Measurements from ENCODE around the gene TRIM41.
"Not testable (repeated sequence)": the region's sequence is repeated elsewhere in the genome, so short reads cannot be mapped to it uniquely, and the experiment has no call there.

The TRIM41 gene

DNA sequence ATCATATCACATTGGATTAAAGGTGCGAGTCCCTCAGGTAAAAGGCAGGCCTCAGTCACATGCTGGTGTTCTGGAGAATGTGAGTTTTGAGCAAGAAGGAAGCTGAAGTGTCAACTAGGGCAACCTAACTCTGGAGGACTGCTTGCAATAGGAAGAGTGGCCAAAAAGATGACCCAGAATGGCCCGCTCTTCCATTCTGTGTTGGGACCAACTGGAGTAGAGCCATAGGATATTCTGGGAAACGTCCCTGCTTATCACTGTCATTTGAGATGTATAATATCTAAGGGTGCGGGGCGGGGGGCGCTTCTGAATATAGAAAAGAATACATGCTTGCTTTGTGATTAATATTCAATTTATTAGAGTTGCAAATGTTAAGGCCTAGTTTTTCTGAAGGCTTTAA lies 11.0 kb upstream of the TRIM41 start:
- DNase-seq: no peak

DNA sequence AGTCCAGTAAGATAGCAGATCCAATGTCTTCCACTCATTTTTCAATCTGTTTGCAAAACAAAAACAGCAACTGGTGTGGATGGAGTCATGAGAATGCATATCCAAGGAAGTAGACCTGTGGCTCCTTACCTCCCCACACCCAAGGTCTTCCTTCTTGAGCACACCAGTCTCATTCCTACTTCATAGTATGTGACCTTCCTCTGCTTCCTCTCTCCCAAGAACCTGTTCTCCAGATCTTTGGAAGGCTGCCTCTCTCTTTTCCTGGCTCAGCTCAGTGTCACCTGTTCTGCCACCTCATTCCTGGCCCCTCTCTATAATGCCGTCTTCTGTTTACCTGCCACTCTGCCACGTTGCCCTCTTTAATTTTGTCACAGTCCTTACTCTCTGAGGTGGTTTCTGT lies 10.1 kb upstream of the TRIM41 start:
- DNase-seq: no peak

DNA sequence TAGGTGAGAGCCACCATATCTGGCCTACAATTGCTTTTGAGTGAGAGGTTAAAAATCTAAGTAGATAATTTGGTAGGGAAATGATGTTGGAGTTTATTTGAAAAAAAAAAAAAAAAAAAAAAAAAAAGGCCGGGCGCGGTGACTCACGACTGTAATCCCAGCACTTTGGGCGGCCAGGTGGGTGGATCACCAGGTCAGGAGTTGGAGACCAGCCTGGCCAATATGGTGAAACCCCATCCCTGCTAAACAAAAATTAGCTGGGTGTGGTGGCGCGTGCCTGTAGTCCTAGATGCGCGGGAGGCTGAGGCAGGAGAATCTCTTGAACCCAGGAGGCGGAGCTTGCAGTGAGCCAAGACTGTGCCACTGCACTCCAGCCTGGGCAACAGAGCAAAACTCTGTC lies 8.8 kb upstream of the TRIM41 start:
- DNase-seq: not testable (repeated sequence)

- DNase-seq: no peak
These were observed 6.8 kb upstream of the TRIM41 start for GRCh38 chr5:181215997-181216989.

DNA sequence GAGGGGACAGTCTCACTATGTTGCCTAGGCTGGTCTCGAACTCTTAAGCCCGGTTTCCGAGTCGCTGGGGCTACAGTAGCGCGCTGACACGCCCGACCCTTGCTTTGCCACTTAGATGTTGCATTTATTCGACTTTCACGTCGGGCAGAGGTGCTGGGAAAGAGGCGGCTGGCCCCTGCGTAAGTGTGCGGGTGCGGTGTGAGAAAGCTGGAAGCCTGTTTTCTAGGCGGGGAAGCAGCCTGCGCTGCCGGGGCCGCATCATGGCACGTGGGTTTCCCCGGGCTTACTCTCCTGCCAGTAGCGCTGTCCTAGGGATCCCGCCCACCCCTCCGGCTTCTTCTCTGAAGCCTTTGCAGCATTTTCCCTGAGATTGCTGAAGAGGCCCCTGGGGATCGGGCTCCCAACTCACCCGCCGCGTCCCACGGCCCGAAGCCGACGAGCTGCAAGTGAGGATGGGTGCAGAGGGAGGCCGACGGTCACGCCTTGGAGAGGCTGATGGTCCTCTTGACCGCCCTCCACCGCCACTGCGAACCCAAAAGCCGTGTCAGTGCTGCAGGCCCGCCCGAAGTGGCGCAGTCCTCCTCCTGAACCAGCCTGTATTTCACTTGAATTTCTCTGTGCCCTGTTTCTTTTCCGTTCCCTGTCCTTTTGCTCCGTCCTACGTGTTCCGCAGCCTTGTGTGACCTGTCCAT lies 5.8 kb upstream of the TRIM41 start:
- no peak for DNase-seq

DNA sequence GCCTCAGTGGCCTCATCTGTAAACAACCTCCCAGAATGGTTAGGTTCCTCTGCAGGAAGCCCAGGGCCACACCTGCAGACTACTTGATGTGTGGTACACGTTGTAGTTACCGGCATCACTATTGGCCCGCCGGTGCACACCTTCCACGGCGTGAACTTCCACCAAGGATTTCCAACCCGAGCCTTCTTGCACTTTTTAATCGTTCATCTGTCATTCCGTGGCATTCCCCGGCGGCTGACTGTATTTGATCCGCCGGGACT lies 5.3 kb upstream of the TRIM41 start:
- DNase-seq: no peak

GRCh38 chr5:181218795-181219124 lies 4.3 kb upstream of the TRIM41 start:
- no peak for DNase-seq

- no peak for DNase-seq
These were observed 3.6 kb upstream of the TRIM41 start for GRCh38 chr5:181219262-181220177.

GRCh38 chr5:181220178-181220515 lies 2.9 kb upstream of the TRIM41 start:
- DNase-seq: no peak

GRCh38 chr5:181221105-181221791 lies 1.8 kb upstream of the TRIM41 start:
- no peak for DNase-seq

- no peak for DNase-seq
These were observed 1.1 kb upstream of the TRIM41 start for GRCh38 chr5:181221792-181222629.

DNA sequence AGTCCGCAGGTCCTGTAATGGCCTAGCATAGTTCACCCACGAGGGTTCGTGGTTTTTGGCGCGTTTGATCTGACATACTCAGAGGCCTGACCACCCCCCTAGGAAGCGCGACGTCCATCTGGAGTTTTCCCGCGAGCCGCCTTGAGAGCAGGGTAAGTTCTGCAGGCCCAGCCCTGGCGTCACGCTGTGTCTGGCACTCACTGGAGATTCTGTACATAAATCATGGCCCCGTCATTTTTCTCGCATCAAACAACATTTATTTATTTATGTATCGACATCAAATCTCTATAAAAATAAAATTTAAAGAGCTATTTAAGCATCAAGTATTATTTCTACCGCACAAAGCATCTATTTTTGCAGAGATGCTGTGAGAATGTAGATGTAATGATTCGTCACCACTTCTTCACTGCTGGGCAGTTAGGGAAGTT lies 437 bp upstream of the TRIM41 start:
- no peak for DNase-seq

DNA sequence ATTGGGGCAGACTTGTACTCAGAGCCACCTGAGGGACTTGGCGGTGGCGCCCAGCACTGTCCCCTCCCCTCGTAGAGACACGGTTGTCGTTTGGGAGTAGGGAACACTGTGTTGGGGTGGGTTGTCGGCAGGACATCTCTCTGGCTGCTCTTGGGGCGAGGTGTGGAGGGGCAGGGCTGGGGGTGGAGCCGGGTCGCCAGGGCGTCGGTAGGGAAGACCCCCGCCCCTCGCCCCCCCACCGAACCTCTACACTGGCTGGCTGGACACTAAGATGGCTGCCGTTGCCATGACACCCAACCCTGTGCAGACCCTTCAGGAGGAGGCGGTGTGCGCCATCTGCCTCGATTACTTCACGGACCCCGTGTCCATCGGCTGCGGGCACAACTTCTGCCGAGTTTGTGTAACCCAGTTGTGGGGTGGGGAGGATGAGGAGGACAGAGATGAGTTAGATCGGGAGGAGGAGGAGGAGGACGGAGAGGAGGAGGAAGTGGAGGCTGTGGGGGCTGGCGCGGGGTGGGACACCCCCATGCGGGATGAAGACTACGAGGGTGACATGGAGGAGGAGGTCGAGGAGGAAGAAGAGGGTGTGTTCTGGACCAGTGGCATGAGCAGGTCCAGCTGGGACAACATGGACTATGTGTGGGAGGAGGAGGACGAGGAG lies 778 bp downstream of the TRIM41 start:
- no peak for DNase-seq

GRCh38 chr5:181224390-181225229 lies 1.5 kb downstream of the TRIM41 start:
- DNase-seq: no peak

DNA sequence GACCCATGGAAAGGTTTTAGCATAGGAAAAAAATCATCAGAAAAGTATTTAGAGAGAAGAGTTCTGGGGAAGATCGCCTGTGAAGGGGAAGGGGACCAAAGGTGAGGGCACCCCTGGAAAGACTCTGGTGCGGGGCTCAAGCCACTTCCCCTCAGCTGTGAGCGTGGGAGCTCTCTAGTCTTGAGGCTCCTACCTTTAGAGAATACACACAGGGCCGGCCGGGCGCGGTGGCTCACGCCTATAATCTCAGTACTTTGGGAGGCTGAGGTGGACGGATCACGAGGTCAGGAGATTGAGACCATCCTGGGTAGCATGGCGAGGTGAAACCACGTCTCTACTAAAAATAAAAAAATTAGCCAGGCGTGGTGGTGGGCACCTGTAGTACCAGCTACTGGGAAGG lies 6.9 kb downstream of the TRIM41 start:
- DNase-seq: no peak

DNA sequence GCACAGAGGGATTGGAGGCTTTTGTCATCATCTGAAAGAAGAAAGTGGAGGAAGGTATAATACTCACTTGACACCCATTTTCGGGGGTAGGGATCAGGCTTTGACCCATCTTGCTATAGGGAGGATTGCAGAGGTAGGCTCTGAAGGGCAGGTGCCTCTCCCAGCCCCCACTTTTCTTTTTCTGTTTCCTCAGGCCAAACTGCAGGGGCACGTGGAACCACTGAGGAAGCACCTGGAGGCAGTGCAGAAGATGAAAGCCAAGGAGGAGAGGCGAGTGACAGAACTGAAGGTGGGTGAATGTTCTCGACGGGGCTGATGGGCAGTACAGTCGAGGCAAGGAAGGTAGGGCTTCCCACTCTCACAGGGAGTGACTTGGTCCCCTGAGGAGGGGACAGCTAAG lies 7.5 kb downstream of the TRIM41 start:
- DNase-seq: no peak

GRCh38 chr5:181231432-181231831 lies 8.4 kb downstream of the TRIM41 start:
- no peak for DNase-seq

GRCh38 chr5:181232593-181232992 lies 9.5 kb downstream of the TRIM41 start:
- DNase-seq: no peak

DNA sequence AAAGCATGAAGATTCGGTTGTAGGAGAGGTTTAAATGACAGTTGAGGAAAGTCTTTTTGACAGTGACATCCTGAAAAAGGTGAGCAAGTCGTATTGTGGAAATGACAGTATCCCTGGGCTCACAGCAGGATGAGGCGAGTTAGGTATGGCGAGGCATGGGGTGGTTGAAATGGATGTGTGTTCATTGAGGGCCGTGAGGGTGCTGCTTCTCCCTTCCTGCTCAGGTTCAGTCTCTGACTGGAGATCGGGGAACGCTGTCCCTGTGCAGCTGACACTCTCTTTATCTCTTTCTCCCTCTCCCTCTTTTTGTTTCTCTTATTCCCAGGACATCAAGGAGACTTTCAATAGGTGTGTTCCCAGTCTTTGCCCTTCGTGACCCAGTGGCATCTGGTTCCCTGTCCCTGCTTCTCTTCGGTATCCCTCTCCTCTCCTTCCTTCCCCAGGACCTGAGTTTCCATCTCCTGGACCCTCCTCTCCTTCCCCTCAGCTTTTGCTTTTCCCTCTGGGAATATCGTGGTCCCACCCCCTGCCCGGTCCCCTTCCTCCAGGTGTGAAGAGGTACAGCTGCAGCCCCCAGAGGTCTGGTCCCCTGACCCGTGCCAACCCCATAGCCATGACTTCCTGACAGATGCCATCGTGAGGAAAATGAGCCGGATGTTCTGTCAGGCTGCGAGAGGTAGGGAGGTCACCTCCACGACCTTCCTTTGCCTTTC lies 10.2 kb downstream of the TRIM41 start:
- DNase-seq: no peak
